CD4-positive, alpha-beta T cell treated with Interleukin-15 for 1 hour (primary cell): ENCODE data around the gene PLA2G2D.

Source experiments
- DNase-seq: peaks from one replicate; pipeline ENCODE4 v3.0.0-alpha.2; 2020

PLA2G2D gene

GRCh38 chr1:20119347-20119746, at the start of gene PLA2G2D:
Gene PLA2G2D (minus strand): TSS chr1:20119536. CDS start chr1:20119498, 38 bp downstream.
- DNase-seq = no peak

GRCh38 chr1:20168564-20169491, 49.5 kb upstream of the PLA2G2D start:
- no peak for DNase-seq

GRCh38 chr1:20167126-20167525, 47.8 kb upstream of the PLA2G2D start:
- DNase-seq = no peak

GRCh38 chr1:20166051-20166450, 46.7 kb upstream of the PLA2G2D start:
- DNase-seq = no peak

GRCh38 chr1:20165522-20165951, 46.2 kb upstream of the PLA2G2D start:
- no peak for DNase-seq

- no peak for DNase-seq
Measured at GRCh38 chr1:20164694-20165202, 45.4 kb upstream of the PLA2G2D start.

- no peak for DNase-seq
Measured at GRCh38 chr1:20160034-20160433, 40.7 kb upstream of the PLA2G2D start.

GRCh38 chr1:20158358-20159070, 39.2 kb upstream of the PLA2G2D start:
- DNase-seq = no peak

- DNase-seq = no peak
Measured at GRCh38 chr1:20154301-20154831, 35.0 kb upstream of the PLA2G2D start.

GRCh38 chr1:20153000-20153418, 33.7 kb upstream of the PLA2G2D start:
- peak; percentile 43 for DNase-seq

GRCh38 chr1:20152599-20152930, 33.2 kb upstream of the PLA2G2D start:
- no peak for DNase-seq

- peak; percentile 75 for DNase-seq
Measured at GRCh38 chr1:20151906-20152598, 32.7 kb upstream of the PLA2G2D start.

- DNase-seq = no peak
Measured at GRCh38 chr1:20150969-20151368, 31.6 kb upstream of the PLA2G2D start.

GRCh38 chr1:20150326-20150705, 31.0 kb upstream of the PLA2G2D start:
- DNase-seq = no peak

- DNase-seq = no peak
Measured at GRCh38 chr1:20149601-20150325, 30.4 kb upstream of the PLA2G2D start.

GRCh38 chr1:20148571-20149500, 29.5 kb upstream of the PLA2G2D start:
- no peak for DNase-seq

GRCh38 chr1:20147846-20148570, 28.7 kb upstream of the PLA2G2D start:
- no peak for DNase-seq

GRCh38 chr1:20143734-20144565, 24.6 kb upstream of the PLA2G2D start:
- DNase-seq = no peak

- DNase-seq = no peak
Measured at GRCh38 chr1:20143318-20143717, 24.0 kb upstream of the PLA2G2D start.
